Panc1 (cell line): Measurements from ENCODE around the gene COL6A1. TPM values are rescaled to one million over a fixed set of nuclear protein-coding genes. Genes with fewer than 3 reads are reported as not detected.

ENCODE experiments used
- ATAC-seq: fragments of 200-7000 bp; cut with Tn5 transposase; 2 replicates; pipeline ENCODE4 v1.9.1; 2020; ENCODE audit warnings: mild to moderate bottlenecking, moderate library complexity
- BruUV-seq: library from RNA; stranded (reverse); fragments of 400-500 nt; replicated peaks from 2 replicates; lab custom pipeline; 2021; lab: Mats Ljungman, UMichigan
- CTCF ChIA-PET: fragments of 300-600 bp; sonication (Branson Sonifier 250); formaldehyde crosslinking; loops from one replicate; lab custom pipeline; 2022; ENCODE audit warnings: antibody characterized with exemption; lab: Charles Lee
- POLR2A ChIA-PET: fragments of 300-600 bp; sonication (Branson Sonifier 250); formaldehyde crosslinking; loops from one replicate; lab custom pipeline; 2022; ENCODE audit warnings: antibody characterized with exemption; lab: Charles Lee
- DNase-seq: peaks from one replicate; pipeline ENCODE4 v3.0.0-alpha.2; 2010; ENCODE audit warnings: low read depth, low spot score
- H3K27ac ChIP-seq: 2 replicates; pipeline ENCODE4 v1.5.1; 2011; ENCODE audit warnings: mild to moderate bottlenecking, low read length, inconsistent platforms
- H3K27me3 ChIP-seq: fragments of 200-500 bp; sonication (Bioruptor generic); 2 replicates; pipeline ENCODE4 v1.6.0; 2014; ENCODE audit warnings: low read length, inconsistent platforms; ENCODE audit not compliant: control insufficient read depth, insufficient read depth
- H3K36me3 ChIP-seq: fragments of 200-500 bp; sonication (Bioruptor generic); 2 replicates; pipeline ENCODE4 v1.5.1; 2014; ENCODE audit warnings: inconsistent platforms, mild to moderate bottlenecking, low read length, moderate library complexity; ENCODE audit not compliant: control insufficient read depth, insufficient read depth
- H3K4me1 ChIP-seq: 2 replicates; pipeline ENCODE4 v1.5.1; 2011; ENCODE audit warnings: inconsistent platforms, mild to moderate bottlenecking, low read length, moderate library complexity; ENCODE audit not compliant: control insufficient read depth, insufficient read depth
- H3K4me3 ChIP-seq, 2 experiments: 2 replicates each; pipeline ENCODE4 v1.5.1; 2011 to 2012; ENCODE audit warnings: low read depth in 2 of 2, low read length in 2 of 2, mild to moderate bottlenecking in 2 of 2, inconsistent platforms in 1 of 2, moderate library complexity in 1 of 2
- H3K9me3 ChIP-seq: fragments of 200-500 bp; sonication (Bioruptor generic); 2 replicates; pipeline ENCODE4 v1.5.1; 2014; ENCODE audit warnings: low read depth, mild to moderate bottlenecking, inconsistent platforms, low read length, moderate library complexity; ENCODE audit not compliant: control insufficient read depth, insufficient read depth
- POLR2AphosphoS5 ChIP-seq: IDR thresholded peaks from 2 replicates; pipeline ENCODE4 v1.6.1; 2012; ENCODE audit warnings: mild to moderate bottlenecking, low read depth, low read length, moderate library complexity
- SIN3A ChIP-seq: IDR thresholded peaks from 2 replicates; pipeline ENCODE4 v1.6.1; 2012; ENCODE audit warnings: low read depth, mild to moderate bottlenecking, low read length, moderate library complexity, borderline replicate concordance; ENCODE audit not compliant: insufficient read depth
- TCF7L2 ChIP-seq: IDR thresholded peaks from 2 replicates; pipeline ENCODE4 v1.6.1; 2011; ENCODE audit warnings: mild to moderate bottlenecking, low read depth, low read length, inconsistent platforms
- in situ Hi-C: cut with HindIII; loops from 2 replicates; pipeline ENCODE4 v1.10.0; 2016; ENCODE audit warnings: low sequenced_read_pairs, low pct_unique_long_range_greater_than_20kb
- intact Hi-C: fragments of 100-400 bp; cut with micrococcal nuclease; formaldehyde crosslinking; loops from one replicate; pipeline ENCODE4 v1.10.0; 2022; ENCODE audit not compliant: unreplicated experiment
- total RNA-seq: library from RNA; stranded (reverse); gene quantifications from one replicate; pipeline ENCODE4 v1.2.1, GENCODE V29; 2021; ENCODE audit not compliant: unreplicated experiment
- TF ChIP-seq, protein P1 (sequence below), 2 experiments: IDR thresholded peaks; 2 replicates each; pipeline ENCODE4 v1.6.1; 2011 to 2012; ENCODE audit warnings: low read depth in 2 of 2, control low read depth in 1 of 2, low read length in 1 of 2, mild to moderate bottlenecking in 1 of 2, moderate library complexity in 1 of 2; ENCODE audit not compliant: insufficient read depth in 1 of 2
- TF ChIP-seq, protein P2 (sequence below): fragments of 450-650 bp; IDR thresholded peaks from 2 replicates; pipeline ENCODE4 v1.5.1; 2017; ENCODE audit warnings: mild to moderate bottlenecking

Gene COL6A1
- total RNA-seq, 1 experiment from 2014 or later, result 34.2 TPM

DNA sequence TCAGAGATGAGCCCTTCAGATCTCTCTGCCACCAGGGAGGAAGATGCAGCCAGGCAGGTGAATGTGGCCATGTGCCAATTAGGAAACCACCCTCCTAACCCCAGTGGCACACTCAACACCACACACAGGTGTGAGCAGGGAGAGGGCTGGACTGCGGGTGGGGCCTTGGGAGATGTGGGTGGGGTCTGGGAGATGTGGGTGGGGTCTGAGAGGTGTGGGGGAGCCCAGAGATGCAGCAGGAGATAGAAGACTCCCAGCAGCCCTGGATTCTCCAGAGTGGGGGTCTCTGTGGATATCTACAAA lies 43.2 kb upstream of the COL6A1 start:
- TF ChIP-seq POLR2AphosphoS5 (no peak), SIN3A (no peak), TCF7L2 (no peak)
- TF ChIP-seq, protein P1, sequence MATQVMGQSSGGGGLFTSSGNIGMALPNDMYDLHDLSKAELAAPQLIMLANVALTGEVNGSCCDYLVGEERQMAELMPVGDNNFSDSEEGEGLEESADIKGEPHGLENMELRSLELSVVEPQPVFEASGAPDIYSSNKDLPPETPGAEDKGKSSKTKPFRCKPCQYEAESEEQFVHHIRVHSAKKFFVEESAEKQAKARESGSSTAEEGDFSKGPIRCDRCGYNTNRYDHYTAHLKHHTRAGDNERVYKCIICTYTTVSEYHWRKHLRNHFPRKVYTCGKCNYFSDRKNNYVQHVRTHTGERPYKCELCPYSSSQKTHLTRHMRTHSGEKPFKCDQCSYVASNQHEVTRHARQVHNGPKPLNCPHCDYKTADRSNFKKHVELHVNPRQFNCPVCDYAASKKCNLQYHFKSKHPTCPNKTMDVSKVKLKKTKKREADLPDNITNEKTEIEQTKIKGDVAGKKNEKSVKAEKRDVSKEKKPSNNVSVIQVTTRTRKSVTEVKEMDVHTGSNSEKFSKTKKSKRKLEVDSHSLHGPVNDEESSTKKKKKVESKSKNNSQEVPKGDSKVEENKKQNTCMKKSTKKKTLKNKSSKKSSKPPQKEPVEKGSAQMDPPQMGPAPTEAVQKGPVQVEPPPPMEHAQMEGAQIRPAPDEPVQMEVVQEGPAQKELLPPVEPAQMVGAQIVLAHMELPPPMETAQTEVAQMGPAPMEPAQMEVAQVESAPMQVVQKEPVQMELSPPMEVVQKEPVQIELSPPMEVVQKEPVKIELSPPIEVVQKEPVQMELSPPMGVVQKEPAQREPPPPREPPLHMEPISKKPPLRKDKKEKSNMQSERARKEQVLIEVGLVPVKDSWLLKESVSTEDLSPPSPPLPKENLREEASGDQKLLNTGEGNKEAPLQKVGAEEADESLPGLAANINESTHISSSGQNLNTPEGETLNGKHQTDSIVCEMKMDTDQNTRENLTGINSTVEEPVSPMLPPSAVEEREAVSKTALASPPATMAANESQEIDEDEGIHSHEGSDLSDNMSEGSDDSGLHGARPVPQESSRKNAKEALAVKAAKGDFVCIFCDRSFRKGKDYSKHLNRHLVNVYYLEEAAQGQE (IDR thresholded peaks at IDR 0.05; ENCODE audit: insufficient read depth in 1 of 2, low read depth in 2 of 2, low read length in 1 of 2), result no peak
- TF ChIP-seq, protein P2, sequence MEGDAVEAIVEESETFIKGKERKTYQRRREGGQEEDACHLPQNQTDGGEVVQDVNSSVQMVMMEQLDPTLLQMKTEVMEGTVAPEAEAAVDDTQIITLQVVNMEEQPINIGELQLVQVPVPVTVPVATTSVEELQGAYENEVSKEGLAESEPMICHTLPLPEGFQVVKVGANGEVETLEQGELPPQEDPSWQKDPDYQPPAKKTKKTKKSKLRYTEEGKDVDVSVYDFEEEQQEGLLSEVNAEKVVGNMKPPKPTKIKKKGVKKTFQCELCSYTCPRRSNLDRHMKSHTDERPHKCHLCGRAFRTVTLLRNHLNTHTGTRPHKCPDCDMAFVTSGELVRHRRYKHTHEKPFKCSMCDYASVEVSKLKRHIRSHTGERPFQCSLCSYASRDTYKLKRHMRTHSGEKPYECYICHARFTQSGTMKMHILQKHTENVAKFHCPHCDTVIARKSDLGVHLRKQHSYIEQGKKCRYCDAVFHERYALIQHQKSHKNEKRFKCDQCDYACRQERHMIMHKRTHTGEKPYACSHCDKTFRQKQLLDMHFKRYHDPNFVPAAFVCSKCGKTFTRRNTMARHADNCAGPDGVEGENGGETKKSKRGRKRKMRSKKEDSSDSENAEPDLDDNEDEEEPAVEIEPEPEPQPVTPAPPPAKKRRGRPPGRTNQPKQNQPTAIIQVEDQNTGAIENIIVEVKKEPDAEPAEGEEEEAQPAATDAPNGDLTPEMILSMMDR, result no peak
- Histone ChIP-seq H3K27ac (no peak overlapping the region), H3K9me3 (no peaks in the 10 kb centered on the region), H3K27me3 (no peaks in the 10 kb centered on the region), H3K36me3 (no peaks in the 10 kb centered on the region), H3K4me3 (no peak overlapping the region), H3K4me1 (no peaks in the 10 kb centered on the region)
- in situ Hi-C loops (no loop called here), intact Hi-C loops (no loop called here)
- CTCF ChIA-PET, result no interaction called here
- no TSS peak for BruUV-seq
- ATAC-seq (no peak), DNase-seq (no peak)
- POLR2A ChIA-PET, result no interaction called here

DNA sequence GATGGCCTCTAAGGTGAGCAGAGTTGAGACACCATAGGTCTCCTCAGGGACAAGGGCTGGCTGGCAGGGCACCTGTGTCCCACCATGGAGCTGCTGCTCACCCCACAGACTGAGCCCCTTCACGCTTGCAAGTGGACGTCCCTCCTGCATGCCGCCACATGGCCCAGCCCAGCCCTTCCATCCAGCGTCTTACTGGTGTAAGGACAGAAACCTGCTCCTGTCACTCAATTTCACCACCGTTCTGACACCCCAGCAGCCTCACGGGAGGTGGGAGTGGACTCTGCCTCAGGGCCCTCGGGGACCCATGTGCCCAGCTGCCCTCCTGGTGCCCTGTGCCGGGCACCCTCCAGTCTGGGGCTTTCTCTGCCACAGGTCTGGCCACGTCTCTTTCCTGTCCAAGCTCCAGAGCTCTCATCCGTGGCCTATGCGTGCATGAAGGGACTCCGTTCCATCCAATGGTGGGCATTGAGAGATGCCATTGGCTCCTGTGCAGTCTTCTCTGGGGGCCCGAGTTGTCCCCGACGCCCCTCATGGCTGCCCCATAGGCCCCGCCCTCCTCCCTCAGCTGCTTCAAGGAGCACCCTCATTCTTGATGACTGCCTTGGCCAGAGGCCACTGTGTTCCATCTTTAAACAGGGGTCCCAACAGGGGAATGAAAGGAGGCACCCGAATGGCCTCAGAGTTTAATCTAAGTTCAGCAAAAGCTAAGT lies 42.6 kb upstream of the COL6A1 start:
- TF ChIP-seq, protein P1 (IDR thresholded peaks at IDR 0.05; ENCODE audit: insufficient read depth in 1 of 2, low read depth in 2 of 2, low read length in 1 of 2), result no peak
- TF ChIP-seq POLR2AphosphoS5, result no peak
- TF ChIP-seq SIN3A, result no peak
- TF ChIP-seq, protein P2, result no peak
- TF ChIP-seq TCF7L2, result no peak
- DNase-seq (no peak), ATAC-seq (no peak)
- Histone ChIP-seq H3K27me3 (no peaks in the 10 kb centered on the region), H3K27ac (no peak overlapping the region), H3K36me3 (no peaks in the 10 kb centered on the region), H3K4me1 (no peaks in the 10 kb centered on the region), H3K4me3 (no peak overlapping the region), H3K9me3 (no peaks in the 10 kb centered on the region)
- BruUV-seq, result no TSS peak
- ChIA-PET POLR2A (no interaction called here), CTCF (no interaction called here)
- in situ Hi-C loops, result no loop called here
- intact Hi-C loops, result no loop called here
